ENCODE data around the gene PGAM2. TPM values are rescaled to one million over a fixed set of nuclear protein-coding genes. Genes with fewer than 3 reads are reported as not detected.

The PGAM2 gene
- total RNA-seq, 2 experiments from 2014 or later = 1.3 to 1.8 TPM

DNA sequence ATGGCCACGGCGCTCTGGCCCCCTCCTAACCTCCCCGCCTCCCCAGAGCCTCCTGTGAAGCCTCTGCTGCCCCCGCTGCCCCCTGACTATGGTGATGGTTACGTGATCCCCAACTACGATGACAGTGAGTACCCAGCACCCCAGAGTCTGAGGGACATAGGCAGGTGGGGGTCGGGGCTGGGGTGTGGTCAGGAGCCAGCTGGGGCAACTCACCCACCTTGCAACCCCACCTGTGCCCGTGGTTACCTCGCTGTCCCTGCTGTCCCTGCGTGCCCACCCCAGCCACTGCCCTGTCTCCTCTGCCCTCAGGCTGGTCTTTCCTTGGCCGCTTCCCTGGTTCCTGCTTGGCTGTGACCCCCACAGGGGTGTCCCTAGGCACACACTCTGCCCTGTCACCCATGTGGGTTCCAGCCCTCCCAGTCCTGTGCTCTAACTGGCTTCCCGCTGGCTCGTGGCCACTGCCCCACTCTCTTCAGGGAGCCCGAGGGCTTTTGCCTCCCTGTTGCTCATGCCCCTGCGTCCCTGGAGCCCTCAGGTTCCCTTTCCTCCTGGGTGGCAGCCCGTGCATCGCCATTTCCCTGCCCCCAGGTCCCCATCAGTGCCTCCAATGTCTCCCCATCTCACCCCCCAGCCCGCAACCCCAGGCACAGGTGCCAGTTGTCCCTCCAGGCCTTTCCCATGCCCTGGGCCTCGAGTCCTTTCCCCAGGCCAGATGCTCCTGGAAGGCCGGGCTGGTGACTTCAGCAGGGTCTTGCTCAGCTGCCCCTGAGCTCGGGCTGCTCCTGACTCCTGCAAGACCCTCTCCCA, 42.8 kb upstream of the PGAM2 start:
- intact Hi-C loops (cut with DNase I, micrococcal nuclease) = no loop called here
- Mint-ChIP-seq H3K27me3 (peaks cover 5% of the 10 kb centered on the region), H3K4me3 (no peak overlapping the region), H3K4me1 (ENCODE audit: low read depth) (peaks cover 16% of the 10 kb centered on the region), H3K36me3 (ENCODE audit: low read depth) (peaks cover 26% of the 10 kb centered on the region), H3K9me3 (no peaks in the 10 kb centered on the region), H3K27ac (no peak overlapping the region)
- ATAC-seq (ENCODE audit: poor library complexity) = no peak
- Histone ChIP-seq H3K4me3 (ENCODE audit: low read length) (no peak overlapping the region), H3K27me3 (ENCODE audit: control insufficient read depth in 1 of 2, insufficient read depth in 2 of 2, low read length in 2 of 2) (peaks cover 0 to 6% of the 10 kb centered on the region in 2 experiments), H3K27ac (ENCODE audit: low read depth in 1 of 2, low read length in 2 of 2) (no peak overlapping the region), H3K36me3 (ENCODE audit: insufficient read depth, low read length) (no peaks in the 10 kb centered on the region), H3K4me1 (ENCODE audit: insufficient read depth, low read length) (peaks cover 17% of the 10 kb centered on the region), H3K9me3 (ENCODE audit: control insufficient read depth in 1 of 2, insufficient read depth in 1 of 2, low read length in 2 of 2) (peaks cover 0 to 11% of the 10 kb centered on the region in 2 experiments)
- ChIA-PET POLR2A (no interaction called here), CTCF (no interaction called here)
- DNase-seq = no peak
- TF ChIP-seq, protein P1, sequence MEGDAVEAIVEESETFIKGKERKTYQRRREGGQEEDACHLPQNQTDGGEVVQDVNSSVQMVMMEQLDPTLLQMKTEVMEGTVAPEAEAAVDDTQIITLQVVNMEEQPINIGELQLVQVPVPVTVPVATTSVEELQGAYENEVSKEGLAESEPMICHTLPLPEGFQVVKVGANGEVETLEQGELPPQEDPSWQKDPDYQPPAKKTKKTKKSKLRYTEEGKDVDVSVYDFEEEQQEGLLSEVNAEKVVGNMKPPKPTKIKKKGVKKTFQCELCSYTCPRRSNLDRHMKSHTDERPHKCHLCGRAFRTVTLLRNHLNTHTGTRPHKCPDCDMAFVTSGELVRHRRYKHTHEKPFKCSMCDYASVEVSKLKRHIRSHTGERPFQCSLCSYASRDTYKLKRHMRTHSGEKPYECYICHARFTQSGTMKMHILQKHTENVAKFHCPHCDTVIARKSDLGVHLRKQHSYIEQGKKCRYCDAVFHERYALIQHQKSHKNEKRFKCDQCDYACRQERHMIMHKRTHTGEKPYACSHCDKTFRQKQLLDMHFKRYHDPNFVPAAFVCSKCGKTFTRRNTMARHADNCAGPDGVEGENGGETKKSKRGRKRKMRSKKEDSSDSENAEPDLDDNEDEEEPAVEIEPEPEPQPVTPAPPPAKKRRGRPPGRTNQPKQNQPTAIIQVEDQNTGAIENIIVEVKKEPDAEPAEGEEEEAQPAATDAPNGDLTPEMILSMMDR (IDR thresholded peaks at IDR 0.05) = no peak

DNA sequence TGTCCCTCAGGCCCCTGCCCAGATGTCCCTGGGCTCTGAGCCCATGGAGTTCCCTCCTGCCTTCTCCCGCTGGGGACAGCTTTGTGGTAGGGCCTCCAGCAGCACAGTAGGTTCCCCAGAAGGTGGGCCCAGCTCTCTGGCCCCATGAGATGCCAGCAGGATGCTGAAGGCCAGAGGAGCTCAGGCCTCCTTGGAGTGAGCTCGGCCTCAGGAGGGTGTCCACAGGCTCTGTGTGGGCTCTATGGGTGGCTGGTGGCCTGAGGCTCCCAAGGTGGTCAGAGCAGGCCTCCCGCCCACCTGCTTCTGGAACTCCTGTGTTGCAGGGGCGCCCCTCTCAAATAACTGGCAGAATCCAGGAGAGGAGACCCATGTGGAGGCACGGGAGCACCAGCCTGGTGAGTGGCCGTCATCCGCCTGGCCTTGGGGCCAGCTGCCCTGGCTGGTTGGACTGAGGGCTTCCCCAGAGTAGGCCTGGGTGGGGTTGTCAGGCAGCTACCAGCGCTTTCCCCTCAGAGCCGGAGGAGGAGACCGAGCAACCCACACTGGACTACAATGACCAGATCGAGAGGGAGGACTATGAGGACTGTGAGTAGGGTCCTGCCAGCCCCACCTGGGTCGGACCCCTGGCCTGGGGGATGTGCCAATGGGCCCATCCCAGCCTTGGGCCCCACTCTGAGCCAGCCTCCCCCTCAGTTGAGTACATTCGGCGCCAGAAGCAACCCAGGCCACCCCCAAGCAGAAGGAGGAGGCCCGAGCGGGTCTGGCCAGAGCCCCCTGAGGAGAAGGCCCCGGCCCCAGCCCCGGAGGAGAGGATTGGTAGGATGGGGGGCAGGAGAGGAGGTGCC, 42.0 kb upstream of the PGAM2 start:
- Mint-ChIP-seq H3K4me3 (no peak overlapping the region), H3K9me3 (no peaks in the 10 kb centered on the region), H3K36me3 (ENCODE audit: low read depth) (peaks cover 25% of the 10 kb centered on the region), H3K4me1 (ENCODE audit: low read depth) (peaks cover 16% of the 10 kb centered on the region), H3K27me3 (peaks cover 5% of the 10 kb centered on the region), H3K27ac (no peak overlapping the region)
- TF ChIP-seq, protein P1 (IDR thresholded peaks at IDR 0.05) = no peak
- Histone ChIP-seq H3K9me3 (ENCODE audit: control insufficient read depth in 1 of 2, insufficient read depth in 1 of 2, low read length in 2 of 2) (peaks cover 0 to 3% of the 10 kb centered on the region in 2 experiments), H3K27me3 (ENCODE audit: control insufficient read depth in 1 of 2, insufficient read depth in 2 of 2, low read length in 2 of 2) (peaks cover 0 to 6% of the 10 kb centered on the region in 2 experiments), H3K4me3 (ENCODE audit: low read length) (no peak overlapping the region), H3K36me3 (ENCODE audit: insufficient read depth, low read length) (no peaks in the 10 kb centered on the region), H3K4me1 (ENCODE audit: insufficient read depth, low read length) (peaks cover 17% of the 10 kb centered on the region), H3K27ac (ENCODE audit: low read depth in 1 of 2, low read length in 2 of 2) (no peak overlapping the region)
- ChIA-PET CTCF (no interaction called here), POLR2A (no interaction called here)
- intact Hi-C loops (cut with DNase I, micrococcal nuclease) = no loop called here
- no peak for ATAC-seq (ENCODE audit: poor library complexity)
- DNase-seq = no peak

DNA sequence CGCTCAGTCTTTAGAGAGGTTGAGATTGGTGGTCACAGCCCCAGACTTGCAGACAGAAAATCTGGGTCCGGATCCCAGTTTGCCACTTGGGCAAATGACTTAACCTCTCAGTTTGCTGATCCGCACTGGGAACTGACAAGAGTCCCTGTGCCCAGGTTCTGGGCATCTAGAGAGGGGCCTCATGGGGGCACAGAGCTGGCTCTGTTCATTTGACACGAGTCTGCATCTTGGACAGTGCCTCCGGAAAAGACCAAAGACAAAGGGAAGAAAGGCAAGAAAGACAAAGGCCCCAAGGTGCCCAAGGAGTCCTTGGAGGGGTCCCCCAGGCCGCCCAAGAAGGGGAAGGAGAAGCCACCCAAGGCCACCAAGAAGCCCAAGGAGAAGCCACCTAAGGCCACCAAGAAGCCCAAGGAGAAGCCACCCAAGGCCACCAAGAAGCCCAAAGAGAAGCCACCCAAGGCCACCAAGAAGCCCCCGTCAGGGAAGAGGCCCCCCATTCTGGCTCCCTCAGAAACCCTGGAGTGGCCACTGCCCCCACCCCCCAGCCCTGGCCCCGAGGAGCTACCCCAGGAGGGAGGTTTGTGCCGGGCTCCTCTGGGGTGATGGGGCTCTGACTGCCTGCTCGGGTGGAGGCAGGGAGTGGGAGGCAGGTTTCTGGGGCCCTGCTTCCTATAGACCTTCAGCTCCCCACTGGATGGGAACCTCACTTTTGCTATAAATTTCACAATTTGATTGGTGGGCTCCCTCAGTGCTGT, 41.1 kb upstream of the PGAM2 start:
- ChIA-PET CTCF (no interaction called here), POLR2A (interaction anchor here (1.0 kb wide), 1 partner anchor 41 kb away, joined by 3 read pairs; the partner anchor contains the start of gene PGAM2)
- Mint-ChIP-seq H3K36me3 (ENCODE audit: low read depth) (peaks cover 18% of the 10 kb centered on the region), H3K9me3 (no peaks in the 10 kb centered on the region), H3K4me1 (ENCODE audit: low read depth) (peaks cover 16% of the 10 kb centered on the region), H3K27me3 (peaks cover 5% of the 10 kb centered on the region), H3K27ac (peak overlapping the region; percentile 69), H3K4me3 (no peak overlapping the region)
- Histone ChIP-seq H3K9me3 (ENCODE audit: control insufficient read depth in 1 of 2, insufficient read depth in 1 of 2, low read length in 2 of 2) (peaks cover 0 to 3% of the 10 kb centered on the region in 2 experiments), H3K4me1 (ENCODE audit: insufficient read depth, low read length) (peaks cover 17% of the 10 kb centered on the region), H3K27ac (ENCODE audit: low read depth in 1 of 2, low read length in 2 of 2) (no peak overlapping the region), H3K27me3 (ENCODE audit: control insufficient read depth in 1 of 2, insufficient read depth in 2 of 2, low read length in 2 of 2) (peaks cover 0 to 6% of the 10 kb centered on the region in 2 experiments), H3K4me3 (ENCODE audit: low read length) (no peak overlapping the region), H3K36me3 (ENCODE audit: insufficient read depth, low read length) (no peaks in the 10 kb centered on the region)
- TF ChIP-seq, protein P1 (IDR thresholded peaks at IDR 0.05) = no peak
- DNase-seq (no peak), ATAC-seq (ENCODE audit: poor library complexity) (no peak)
- intact Hi-C loops (cut with DNase I, micrococcal nuclease) = no loop called here
